Endodermal cell (in vitro differentiated cells): ENCODE measurements around the gene SUFU. TPM values are rescaled to one million over a fixed set of nuclear protein-coding genes. Genes with fewer than 3 reads are reported as not detected.

ENCODE experiments used
- DNase-seq: peaks from one replicate; pipeline ENCODE4 v3.0.0-alpha.2; 2017
- H3K27ac ChIP-seq: 2 replicates; pipeline ENCODE4 v1.5.1; 2013; ENCODE audit warnings: mild to moderate bottlenecking, low read depth, low read length, moderate library complexity
- H3K27me3 ChIP-seq: 2 replicates; pipeline ENCODE4 v1.6.1; 2013; ENCODE audit warnings: mild to moderate bottlenecking, low read length, moderate library complexity; ENCODE audit not compliant: insufficient read depth, control insufficient read depth, poor library complexity, severe bottlenecking
- H3K36me3 ChIP-seq: 2 replicates; pipeline ENCODE4 v1.7.0; 2013; ENCODE audit warnings: mild to moderate bottlenecking, low read length, moderate library complexity; ENCODE audit not compliant: control insufficient read depth, insufficient read depth
- H3K4me1 ChIP-seq: one replicate; pipeline ENCODE4 v1.7.0; 2013; ENCODE audit warnings: low read length; ENCODE audit not compliant: control insufficient read depth, insufficient read depth
- H3K4me3 ChIP-seq: 2 replicates; pipeline ENCODE4 v1.5.1; 2013; ENCODE audit warnings: mild to moderate bottlenecking, low read length, moderate library complexity
- H3K9ac ChIP-seq: 2 replicates; pipeline ENCODE4 v1.6.1; 2013; ENCODE audit warnings: mild to moderate bottlenecking, low read length, moderate library complexity; ENCODE audit not compliant: poor library complexity, severe bottlenecking; ENCODE audit errors: extremely low read depth
- H3K9me3 ChIP-seq: 2 replicates; pipeline ENCODE4 v1.6.1; 2013; ENCODE audit warnings: mild to moderate bottlenecking, low read length, moderate library complexity; ENCODE audit not compliant: control insufficient read depth
- H3K27ac Mint-ChIP-seq: 2 replicates; pipeline ENCODE4 v1.8.0; 2020; ENCODE audit warnings: mixed read lengths
- H3K27me3 Mint-ChIP-seq: 2 replicates; pipeline ENCODE4 v1.8.0; 2021; ENCODE audit warnings: mild to moderate bottlenecking, mixed read lengths; ENCODE audit not compliant: insufficient read depth
- H3K36me3 Mint-ChIP-seq: 2 replicates; pipeline ENCODE4 v1.8.0; 2020; ENCODE audit warnings: low read depth, mixed read lengths
- H3K4me1 Mint-ChIP-seq: 2 replicates; pipeline ENCODE4 v1.8.0; 2020; ENCODE audit warnings: mixed read lengths
- H3K4me3 Mint-ChIP-seq: 2 replicates; pipeline ENCODE4 v1.8.0; 2020; ENCODE audit warnings: mild to moderate bottlenecking, moderate library complexity, mixed read lengths
- H3K9me3 Mint-ChIP-seq: 2 replicates; pipeline ENCODE4 v1.8.0; 2020; ENCODE audit warnings: mild to moderate bottlenecking, mixed read lengths
- CTCF ChIP-seq: fragments of 200-600 bp; sonication (generic); conservative IDR thresholded peaks from 2 replicates; pipeline ENCODE4 v1.5.0; 2021; ENCODE audit warnings: antibody characterized with exemption, mild to moderate bottlenecking
- WGBS, 2 experiments: methylation state at CpG; one replicate each; pipeline versions ENCODE4 v1.1.5 to v1.1.7; 2013; ENCODE audit warnings: missing lambda C conversion rate in 2 of 2, mixed read lengths in 1 of 2; ENCODE audit not compliant: insufficient coverage in 1 of 2, insufficient read length in 1 of 2; 5-methylcytosine and 5-hydroxymethylcytosine counted together
- total RNA-seq, 2 donors: library from RNA; stranded (reverse); fragmentation: NEBNext Ultra II Directional in 1 of 2; extraction: Animal tissue kit (Norgen Biotek cat#: 25700) in 1 of 2; gene quantifications; 2 replicates in 1 of 2; 3 replicates in 1 of 2; pipeline ENCODE4 v1.2.1, GENCODE V29; 2021

The SUFU gene
- total RNA-seq, 2 donors from 2014 or later = 19.1 to 20.6 TPM

- Mint-ChIP-seq H3K36me3 (peaks cover 15% of the 10 kb centered on the region), H3K27ac (peak overlapping the region; percentile 74), H3K4me3 (no peak overlapping the region), H3K4me1 (peaks cover 12% of the 10 kb centered on the region), H3K27me3 (no peaks in the 10 kb centered on the region), H3K9me3 (peaks cover 1% of the 10 kb centered on the region)
- peak; percentile 51 for DNase-seq
- 91 to 98% methylated on average over 8 to 14 of the region's 14 CpGs for WGBS, 2 experiments
- Histone ChIP-seq H3K27ac (peak overlapping the region; percentile 44), H3K36me3 (peaks cover 26% of the 10 kb centered on the region), H3K27me3 (no peaks in the 10 kb centered on the region), H3K4me1 (no peaks in the 10 kb centered on the region), H3K9me3 (no peaks in the 10 kb centered on the region), H3K9ac (no peak overlapping the region), H3K4me3 (no peak overlapping the region)
- no peak for TF ChIP-seq CTCF
Measured at GRCh38 chr10:102619281-102619981, 115.7 kb downstream of the SUFU start.

- Mint-ChIP-seq H3K4me1 (peaks cover 15% of the 10 kb centered on the region), H3K27ac (no peak overlapping the region), H3K36me3 (peaks cover 15% of the 10 kb centered on the region), H3K4me3 (no peak overlapping the region), H3K27me3 (no peaks in the 10 kb centered on the region), H3K9me3 (peaks cover 5% of the 10 kb centered on the region)
- peak; percentile 47 for DNase-seq
- no peak for TF ChIP-seq CTCF
- Histone ChIP-seq H3K4me1 (no peaks in the 10 kb centered on the region), H3K27ac (no peak overlapping the region), H3K4me3 (no peak overlapping the region), H3K36me3 (peaks cover 26% of the 10 kb centered on the region), H3K9me3 (no peaks in the 10 kb centered on the region), H3K9ac (no peak overlapping the region), H3K27me3 (no peaks in the 10 kb centered on the region)
- 90 to 96% methylated on average over 3 to 5 of the region's 5 CpGs for WGBS, 2 experiments
Measured at GRCh38 chr10:102620138-102620590, 116.4 kb downstream of the SUFU start.

GRCh38 chr10:102620591-102621442 is 117.0 kb downstream of the SUFU start:
- peaks cover 23% of the 10 kb centered on the region for H3K36me3 ChIP-seq
- no peak overlapping the region for H3K27ac ChIP-seq
- H3K9me3 Mint-ChIP-seq = peaks cover 5% of the 10 kb centered on the region
- TF ChIP-seq CTCF = no peak
- H3K4me1 ChIP-seq = no peaks in the 10 kb centered on the region
- H3K36me3 Mint-ChIP-seq = peaks cover 15% of the 10 kb centered on the region
- H3K9me3 ChIP-seq = no peaks in the 10 kb centered on the region
- 92 to 93% methylated on average over 12 to 15 of the region's 15 CpGs for WGBS, 2 experiments
- H3K4me1 Mint-ChIP-seq = peaks cover 21% of the 10 kb centered on the region
- H3K4me3 Mint-ChIP-seq = no peak overlapping the region
- no peak overlapping the region for H3K4me3 ChIP-seq
- H3K27me3 ChIP-seq = no peaks in the 10 kb centered on the region
- no peak overlapping the region for H3K9ac ChIP-seq
- DNase-seq = peak; percentile 50
- H3K27me3 Mint-ChIP-seq = no peaks in the 10 kb centered on the region
- H3K27ac Mint-ChIP-seq = no peak overlapping the region
